ENCODE data around the gene TGM5.

GRCh38 chr15:43293432-43293831 lies 26.7 kb upstream of the TGM5 start:
- TF ChIP-seq POLR2A (IDR thresholded peaks at IDR 0.05) (no peak), CTCF (IDR thresholded peaks at IDR 0.05) (no peak), POLR2AphosphoS5 (IDR thresholded peaks at IDR 0.05) (no peak), EP300 (IDR thresholded peaks at IDR 0.05) (no peak)

Measured in upper lobe of left lung (tissue), 4 donors.